HG03060 (cell line): ENCODE measurements around the gene FKBP3.
"Not testable (repeated sequence)": the region's sequence is repeated elsewhere in the genome, so short reads cannot be mapped to it uniquely, and the experiment has no call there.

Experiments
- ATAC-seq: cut with Tn5 transposase; IDR thresholded peaks from one replicate; pipeline ENCODE4 v1.9.1; 2021; ENCODE audit warnings: low read depth, moderate number of reproducible peaks; ENCODE audit not compliant: unreplicated experiment

The FKBP3 gene

GRCh38 chr14:45134051-45134958 lies at the start of gene FKBP3:
TSS of gene FKBP3 (minus strand) at chr14:45134481. CDS start at chr14:45134456, 25 bp downstream.
- ATAC-seq, result peak; percentile 86

- no peak for ATAC-seq
These were observed 47.5 kb upstream of the FKBP3 start for GRCh38 chr14:45181806-45182205.

GRCh38 chr14:45181329-45181728 lies 47.0 kb upstream of the FKBP3 start:
- ATAC-seq, result no peak

GRCh38 chr14:45177076-45177475 lies 42.8 kb upstream of the FKBP3 start:
- ATAC-seq, result no peak

GRCh38 chr14:45169906-45170305 lies 35.6 kb upstream of the FKBP3 start:
- ATAC-seq, result no peak

GRCh38 chr14:45156067-45156466 lies 21.8 kb upstream of the FKBP3 start:
- peak; percentile 69 for ATAC-seq

GRCh38 chr14:45150386-45150890 lies 16.2 kb upstream of the FKBP3 start:
- no peak for ATAC-seq

- ATAC-seq, result no peak
These were observed 15.3 kb upstream of the FKBP3 start for GRCh38 chr14:45149602-45150001.

GRCh38 chr14:45145214-45145613 lies 10.9 kb upstream of the FKBP3 start:
- no peak for ATAC-seq

GRCh38 chr14:45144658-45145057 lies 10.4 kb upstream of the FKBP3 start:
- no peak for ATAC-seq

- not testable (repeated sequence) for ATAC-seq
These were observed 7.8 kb upstream of the FKBP3 start for GRCh38 chr14:45142083-45142482.

- no peak for ATAC-seq
These were observed 6.4 kb upstream of the FKBP3 start for GRCh38 chr14:45140661-45141187.

GRCh38 chr14:45136399-45136798 lies 2.1 kb upstream of the FKBP3 start:
- ATAC-seq, result no peak

- peak; percentile 34 for ATAC-seq
These were observed 1.5 kb upstream of the FKBP3 start, which contains the start of gene FANCM for GRCh38 chr14:45135659-45136395. TSS of gene FANCM (plus strand) at chr14:45135930. CDS start at chr14:45136032, 102 bp downstream.

GRCh38 chr14:45135156-45135555 lies 875 bp upstream of the FKBP3 start:
- no peak for ATAC-seq

GRCh38 chr14:45133683-45134050 lies 614 bp downstream of the FKBP3 start:
- no peak for ATAC-seq

- no peak for ATAC-seq
These were observed 5.2 kb downstream of the FKBP3 start for GRCh38 chr14:45128963-45129629.

GRCh38 chr14:45125754-45126153 lies 8.5 kb downstream of the FKBP3 start:
- ATAC-seq, result no peak

- no peak for ATAC-seq
These were observed 11.0 kb downstream of the FKBP3 start for GRCh38 chr14:45123271-45123670.

GRCh38 chr14:45120096-45120495 lies 14.2 kb downstream of the FKBP3 start:
- no peak for ATAC-seq

- ATAC-seq, result no peak
These were observed 15.7 kb downstream of the FKBP3 start for GRCh38 chr14:45118594-45118993.
